GM23338 (cell line): ENCODE measurements around the gene FBXL17. TPM values are rescaled to one million over a fixed set of nuclear protein-coding genes. Genes with fewer than 3 reads are reported as not detected.

Source experiments
- ATAC-seq: fragments of 200-7000 bp; cut with Tn5 transposase; 3 replicates; pipeline ENCODE4 v1.9.1; 2020
- DNase-seq: peaks from one replicate; pipeline ENCODE4 v3.0.0-alpha.2; 2015; ENCODE audit warnings: low spot score
- H2AFZ ChIP-seq: fragments of 200-600 bp; sonication (generic); 2 replicates; pipeline ENCODE4 v1.8.0; 2016; ENCODE audit warnings: antibody characterized with exemption, mild to moderate bottlenecking, moderate library complexity
- H3F3A ChIP-seq: fragments of 200-600 bp; sonication (generic); replicated peaks from 2 replicates; pipeline ENCODE4 v1.8.0; 2017; ENCODE audit warnings: antibody characterized with exemption, mixed run types, low read depth
- H3K27ac ChIP-seq: fragments of 200-600 bp; sonication (generic); 2 replicates; pipeline ENCODE4 v1.6.1; 2016; ENCODE audit warnings: low read depth
- H3K27me3 ChIP-seq: fragments of 200-600 bp; sonication (generic); 2 replicates; pipeline ENCODE4 v1.8.0; 2016; ENCODE audit warnings: mild to moderate bottlenecking, mixed run types, moderate library complexity; ENCODE audit not compliant: insufficient read depth
- H3K36me3 ChIP-seq: fragments of 200-600 bp; sonication (generic); 2 replicates; pipeline ENCODE4 v1.8.0; 2016; ENCODE audit warnings: mild to moderate bottlenecking; ENCODE audit not compliant: insufficient read depth
- H3K4me1 ChIP-seq: fragments of 200-600 bp; sonication (generic); 2 replicates; pipeline ENCODE4 v1.8.0; 2016; ENCODE audit warnings: mild to moderate bottlenecking, moderate library complexity; ENCODE audit not compliant: insufficient read depth
- H3K4me2 ChIP-seq: fragments of 200-600 bp; sonication (generic); 2 replicates; pipeline ENCODE4 v1.7.1; 2017; ENCODE audit warnings: mixed run types
- H3K4me3 ChIP-seq: fragments of 200-600 bp; sonication (generic); 2 replicates; pipeline ENCODE4 v1.6.1; 2016; ENCODE audit warnings: mixed run types
- H3K79me2 ChIP-seq: fragments of 200-600 bp; sonication (generic); replicated peaks from 2 replicates; pipeline ENCODE4 v1.8.0; 2017; ENCODE audit warnings: mild to moderate bottlenecking; ENCODE audit not compliant: insufficient read depth
- H3K9me2 ChIP-seq: fragments of 200-600 bp; sonication (generic); 2 replicates; pipeline ENCODE4 v1.8.0; 2017; ENCODE audit not compliant: insufficient read depth
- H4K20me1 ChIP-seq: fragments of 200-600 bp; sonication (generic); replicated peaks from 2 replicates; pipeline ENCODE4 v1.8.0; 2017; ENCODE audit warnings: mild to moderate bottlenecking; ENCODE audit not compliant: insufficient read depth
- H3K27ac Mint-ChIP-seq: 2 replicates; pipeline ENCODE4 v1.8.0; 2020; ENCODE audit warnings: inconsistent platforms, mild to moderate bottlenecking, moderate library complexity, mixed read lengths
- H3K27me3 Mint-ChIP-seq: 3 replicates; pipeline ENCODE4 v1.8.0; 2022; ENCODE audit warnings: low read depth, mild to moderate bottlenecking, moderate library complexity, mixed read lengths, inconsistent platforms; ENCODE audit not compliant: insufficient read depth, poor library complexity
- H3K36me3 Mint-ChIP-seq: 3 replicates; pipeline ENCODE4 v1.8.0; 2021; ENCODE audit warnings: low read depth, mild to moderate bottlenecking, inconsistent platforms, moderate library complexity, mixed read lengths
- H3K4me1 Mint-ChIP-seq: 3 replicates; pipeline ENCODE4 v1.8.0; 2020; ENCODE audit warnings: mild to moderate bottlenecking, inconsistent platforms, mixed read lengths
- H3K4me3 Mint-ChIP-seq: 3 replicates; pipeline ENCODE4 v1.8.0; 2021; ENCODE audit warnings: moderate library complexity, mild to moderate bottlenecking, inconsistent platforms, mixed read lengths
- H3K9me3 Mint-ChIP-seq: 3 replicates; pipeline ENCODE4 v1.8.0; 2020; ENCODE audit warnings: moderate library complexity, mild to moderate bottlenecking, inconsistent platforms, mixed read lengths
- CREB1 ChIP-seq: fragments of 250-450 bp; sonication (Bioruptor Pico); IDR thresholded peaks from 2 replicates; pipeline ENCODE4 v1.5.0; 2020; ENCODE audit warnings: low read depth, mild to moderate bottlenecking, moderate library complexity
- CTCF ChIP-seq, 2 experiments: fragments of 200-600 bp in 1 of 2; sonication (generic) in 1 of 2; conservative IDR thresholded peaks; 2 replicates each; pipeline versions ENCODE4 v1.5.1 to v1.6.1; 2016 to 2017; ENCODE audit warnings: antibody characterized with exemption in 2 of 2, low read depth in 2 of 2, mild to moderate bottlenecking in 2 of 2, moderate library complexity in 1 of 2
- EZH2 ChIP-seq: fragments of 200-600 bp; sonication (generic); IDR thresholded peaks from one replicate; pipeline ENCODE4 v1.8.0; 2017; ENCODE audit warnings: antibody characterized with exemption, mild to moderate bottlenecking, low read depth; ENCODE audit not compliant: unreplicated experiment
- EZH2phosphoT487 ChIP-seq: fragments of 200-600 bp; sonication (generic); IDR thresholded peaks from one replicate; pipeline ENCODE4 v1.8.1; 2018; ENCODE audit warnings: antibody characterized with exemption; ENCODE audit not compliant: unreplicated experiment
- JUNB ChIP-seq: IDR thresholded peaks from one replicate; pipeline ENCODE4 v1.6.1; 2016; ENCODE audit warnings: antibody characterized with exemption; ENCODE audit not compliant: unreplicated experiment
- NANOG ChIP-seq: IDR thresholded peaks from 2 replicates; pipeline ENCODE4 v1.6.1; 2016; ENCODE audit warnings: antibody characterized with exemption, borderline replicate concordance
- POLR2AphosphoS5 ChIP-seq: IDR thresholded peaks from 2 replicates; pipeline ENCODE4 v1.6.1; 2016; ENCODE audit warnings: antibody characterized with exemption, low read depth
- STAT1 ChIP-seq: IDR thresholded peaks from one replicate; pipeline ENCODE4 v1.6.1; 2016; ENCODE audit warnings: antibody characterized with exemption; ENCODE audit not compliant: unreplicated experiment
- ZNF114 ChIP-seq: fragments of 250-450 bp; sonication (Bioruptor Pico); IDR thresholded peaks from 2 replicates; pipeline ENCODE4 v1.5.0; 2020; ENCODE audit warnings: mild to moderate bottlenecking, moderate library complexity
- ZNF331 ChIP-seq: fragments of 250-450 bp; sonication (Bioruptor Pico); IDR thresholded peaks from 2 replicates; pipeline ENCODE4 v1.5.0; 2020; ENCODE audit warnings: low read depth, mild to moderate bottlenecking, moderate library complexity
- ZNF462 ChIP-seq: fragments of 250-450 bp; sonication (Bioruptor Pico); IDR thresholded peaks from 2 replicates; pipeline ENCODE4 v1.5.0; 2020; ENCODE audit warnings: mild to moderate bottlenecking, moderate library complexity
- polyA plus RNA-seq: library from polyadenylated mRNA; unstranded; fragments of >200 nt; fragmentation: Nextera tagmentation; extraction: Ambion mirVana; gene quantifications from 2 replicates; pipeline ENCODE4 v1.2.1, GENCODE V29; 2016
- total RNA-seq: library from RNA; depleted of rRNA; stranded (reverse); fragments of >200 nt; shearing (Covaris generic); gene quantifications from 2 replicates; pipeline ENCODE4 v1.2.3, GENCODE V29; 2014
- TF ChIP-seq, protein P1 (sequence below): IDR thresholded peaks from one replicate; pipeline ENCODE4 v1.6.1; 2018; ENCODE audit warnings: antibody characterized with exemption; ENCODE audit not compliant: unreplicated experiment
- TF ChIP-seq, protein P2 (sequence below): IDR thresholded peaks from 2 replicates; pipeline ENCODE4 v1.6.1; 2016; ENCODE audit warnings: antibody characterized with exemption

FBXL17 gene
- total and polyA plus RNA-seq, 2 experiments from 2014 or later = 2.0 to 2.7 TPM

DNA sequence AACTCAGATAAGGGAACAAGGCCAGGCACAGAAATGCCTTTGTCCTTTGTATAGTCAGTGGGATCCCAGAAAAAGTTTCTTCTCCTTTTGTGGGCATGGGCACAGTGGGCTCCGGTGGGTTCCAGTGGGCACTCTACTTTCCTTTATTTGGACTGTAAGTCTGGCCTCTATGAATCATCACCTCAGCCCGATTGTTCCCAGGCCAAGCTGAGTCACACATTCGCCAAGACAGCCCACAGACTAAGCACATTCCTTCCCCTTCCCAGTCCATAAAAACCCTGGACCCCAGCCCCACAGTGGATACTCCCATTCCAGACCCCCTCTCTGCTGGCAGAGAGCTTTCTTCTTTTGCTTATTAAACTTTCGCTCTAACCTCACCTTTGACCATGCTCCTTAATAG is 165.0 kb downstream of the FBXL17 start:
- no peak overlapping the region for H3K4me3 ChIP-seq
- Mint-ChIP-seq H3K27ac (no peak overlapping the region), H3K36me3 (peaks cover 3% of the 10 kb centered on the region; the same call in 1 of the 3 replicates), H3K4me1 (no peaks in the 10 kb centered on the region; the same call in 2 of the 3 replicates), H3K27me3 (no peaks in the 10 kb centered on the region), H3K4me3 (no peak overlapping the region), H3K9me3 (peaks cover 7% of the 10 kb centered on the region; the same call in 2 of the 3 replicates)
- no peaks in the 10 kb centered on the region for H3K27me3 ChIP-seq
- peaks cover 4% of the 10 kb centered on the region; the same call in 1 of the 2 replicates for H3K36me3 ChIP-seq
- no peaks in the 10 kb centered on the region; the same call in none of the 2 replicates for H3K4me1 ChIP-seq
- TF ChIP-seq EZH2phosphoT487 = no peak
- no peak for TF ChIP-seq CTCF (conservative IDR thresholded peaks at IDR 0.05; ENCODE audit: low read depth in 2 of 2)
- TF ChIP-seq POLR2AphosphoS5 = no peak
- no peak for TF ChIP-seq CREB1 (CRISPR knock-in tag)
- TF ChIP-seq STAT1 = no peak
- no peak for TF ChIP-seq ZNF331
- TF ChIP-seq EZH2 = no peak
- TF ChIP-seq, protein P1, sequence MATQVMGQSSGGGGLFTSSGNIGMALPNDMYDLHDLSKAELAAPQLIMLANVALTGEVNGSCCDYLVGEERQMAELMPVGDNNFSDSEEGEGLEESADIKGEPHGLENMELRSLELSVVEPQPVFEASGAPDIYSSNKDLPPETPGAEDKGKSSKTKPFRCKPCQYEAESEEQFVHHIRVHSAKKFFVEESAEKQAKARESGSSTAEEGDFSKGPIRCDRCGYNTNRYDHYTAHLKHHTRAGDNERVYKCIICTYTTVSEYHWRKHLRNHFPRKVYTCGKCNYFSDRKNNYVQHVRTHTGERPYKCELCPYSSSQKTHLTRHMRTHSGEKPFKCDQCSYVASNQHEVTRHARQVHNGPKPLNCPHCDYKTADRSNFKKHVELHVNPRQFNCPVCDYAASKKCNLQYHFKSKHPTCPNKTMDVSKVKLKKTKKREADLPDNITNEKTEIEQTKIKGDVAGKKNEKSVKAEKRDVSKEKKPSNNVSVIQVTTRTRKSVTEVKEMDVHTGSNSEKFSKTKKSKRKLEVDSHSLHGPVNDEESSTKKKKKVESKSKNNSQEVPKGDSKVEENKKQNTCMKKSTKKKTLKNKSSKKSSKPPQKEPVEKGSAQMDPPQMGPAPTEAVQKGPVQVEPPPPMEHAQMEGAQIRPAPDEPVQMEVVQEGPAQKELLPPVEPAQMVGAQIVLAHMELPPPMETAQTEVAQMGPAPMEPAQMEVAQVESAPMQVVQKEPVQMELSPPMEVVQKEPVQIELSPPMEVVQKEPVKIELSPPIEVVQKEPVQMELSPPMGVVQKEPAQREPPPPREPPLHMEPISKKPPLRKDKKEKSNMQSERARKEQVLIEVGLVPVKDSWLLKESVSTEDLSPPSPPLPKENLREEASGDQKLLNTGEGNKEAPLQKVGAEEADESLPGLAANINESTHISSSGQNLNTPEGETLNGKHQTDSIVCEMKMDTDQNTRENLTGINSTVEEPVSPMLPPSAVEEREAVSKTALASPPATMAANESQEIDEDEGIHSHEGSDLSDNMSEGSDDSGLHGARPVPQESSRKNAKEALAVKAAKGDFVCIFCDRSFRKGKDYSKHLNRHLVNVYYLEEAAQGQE = no peak
- TF ChIP-seq ZNF114 (CRISPR knock-in tag) = no peak
- no peak for TF ChIP-seq ZNF462 (CRISPR knock-in tag)
- TF ChIP-seq NANOG = no peak
- no peak for TF ChIP-seq JUNB
- TF ChIP-seq, protein P2, sequence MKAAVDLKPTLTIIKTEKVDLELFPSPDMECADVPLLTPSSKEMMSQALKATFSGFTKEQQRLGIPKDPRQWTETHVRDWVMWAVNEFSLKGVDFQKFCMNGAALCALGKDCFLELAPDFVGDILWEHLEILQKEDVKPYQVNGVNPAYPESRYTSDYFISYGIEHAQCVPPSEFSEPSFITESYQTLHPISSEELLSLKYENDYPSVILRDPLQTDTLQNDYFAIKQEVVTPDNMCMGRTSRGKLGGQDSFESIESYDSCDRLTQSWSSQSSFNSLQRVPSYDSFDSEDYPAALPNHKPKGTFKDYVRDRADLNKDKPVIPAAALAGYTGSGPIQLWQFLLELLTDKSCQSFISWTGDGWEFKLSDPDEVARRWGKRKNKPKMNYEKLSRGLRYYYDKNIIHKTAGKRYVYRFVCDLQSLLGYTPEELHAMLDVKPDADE = no peak
- no peak overlapping the region for H2AFZ ChIP-seq
- 0 out of 2 replicates have a peak, but pooled peaks cover under 1% of the 10 kb centered on the region for H3K9me2 ChIP-seq
- no peaks in the 10 kb centered on the region for H3F3A ChIP-seq
- peak overlapping the region; percentile 12; the same call in 1 of the 2 replicates for H3K27ac ChIP-seq
- no peak overlapping the region for H3K4me2 ChIP-seq
- ATAC-seq (no peak), DNase-seq (no peak)
- no peaks in the 10 kb centered on the region for H4K20me1 ChIP-seq
- H3K79me2 ChIP-seq = no peaks in the 10 kb centered on the region
